HepG2 (cell line): Measurements from ENCODE around the gene ADAMTS14. TPM values are rescaled to one million over a fixed set of nuclear protein-coding genes. Genes with fewer than 3 reads are reported as not detected.
"Not testable (repeated sequence)": the region's sequence is repeated elsewhere in the genome, so short reads cannot be mapped to it uniquely, and the experiment has no call there.

Experiments used
- ATAC-seq: fragments of 200-7000 bp; cut with Tn5 transposase; 3 replicates; pipeline ENCODE4 v1.9.1; 2020; ENCODE audit warnings: mild to moderate bottlenecking, moderate library complexity
- BruUV-seq: library from RNA; stranded (reverse); fragments of 400-500 nt; replicated peaks from 2 replicates; lab custom pipeline; 2021; lab: Mats Ljungman, UMichigan
- CTCF ChIA-PET: fragments of 300-600 bp; formaldehyde crosslinking; extraction: SDS; loops from one replicate; lab custom pipeline; 2021; ENCODE audit warnings: low total read pairs, inconsistent platforms, low intra/inter-chr PET ratio; lab: Yijun Ruan, JAX
- POLR2A ChIA-PET: fragments of 350-600 bp; sonication (Branson Sonifier 250); formaldehyde crosslinking; loops from one replicate; lab custom pipeline; 2020; ENCODE audit warnings: antibody characterized with exemption, inconsistent platforms; lab: Yijun Ruan, JAX
- DNase-seq: peaks from one replicate; pipeline ENCODE4 v3.0.0-alpha.2; 2015; ENCODE audit warnings: low spot score
- FAIRE-seq: peaks from 3 replicates; lab custom pipeline; 2011; peaks lifted over from hg19 to GRCh38; lab: Jason Lieb, UNC
- H2AFZ ChIP-seq: one replicate; pipeline ENCODE4 v1.6.1; 2011; ENCODE audit warnings: low read length, inconsistent platforms
- H3K27ac ChIP-seq: fragments of 300-600 bp; 3 replicates; pipeline ENCODE4 v1.8.0; 2011; ENCODE audit warnings: mixed run types, mild to moderate bottlenecking, mixed read lengths, low read length, inconsistent platforms; ENCODE audit not compliant: insufficient read depth; ENCODE audit errors: extremely low read length
- H3K27me3 ChIP-seq, 2 experiments: fragments of 200-600 bp in 1 of 2; 2 replicates in 1 of 2; 3 replicates in 1 of 2; pipeline versions ENCODE4 v1.6.0 to v1.8.0; 2011; ENCODE audit warnings: low read length in 2 of 2, mild to moderate bottlenecking in 2 of 2, moderate library complexity in 2 of 2, inconsistent platforms in 1 of 2; ENCODE audit not compliant: insufficient read depth in 2 of 2, control insufficient read depth in 1 of 2
- H3K36me3 ChIP-seq, 2 experiments: fragments of 200-600 bp in 1 of 2; replicated peaks in 1 of 2; 2 replicates in 1 of 2; 3 replicates in 1 of 2; pipeline versions ENCODE4 v1.5.1 to v1.8.0; 2011; ENCODE audit warnings: low read length in 2 of 2, inconsistent platforms in 1 of 2; ENCODE audit not compliant: insufficient read depth in 2 of 2, control insufficient read depth in 1 of 2
- H3K4me1 ChIP-seq: 2 replicates; pipeline ENCODE4 v1.5.1; 2012; ENCODE audit warnings: low read length, inconsistent platforms; ENCODE audit not compliant: insufficient read depth
- H3K4me2 ChIP-seq: 2 replicates; pipeline ENCODE4 v1.6.0; 2011; ENCODE audit warnings: low read depth, low read length, inconsistent platforms
- H3K4me3 ChIP-seq, 3 experiments: fragments of 200-600 bp in 1 of 3; sonication (generic), shearing (Covaris generic) in 1 of 3; replicated peaks in 1 of 3; 2 replicates each; pipeline ENCODE4 v1.5.1; 2011 to 2016; ENCODE audit warnings: low read length in 3 of 3, inconsistent platforms in 2 of 3, low read depth in 2 of 3, mild to moderate bottlenecking in 2 of 3, control low read depth in 1 of 3, mixed read lengths in 1 of 3; ENCODE audit not compliant: insufficient read depth in 1 of 3
- H3K79me2 ChIP-seq: one replicate; pipeline ENCODE4 v1.6.1; 2011; ENCODE audit warnings: low read length, inconsistent platforms; ENCODE audit not compliant: insufficient read depth
- H3K9ac ChIP-seq: 2 replicates; pipeline ENCODE4 v1.6.0; 2011; ENCODE audit warnings: mild to moderate bottlenecking, low read depth, low read length, inconsistent platforms; ENCODE audit not compliant: insufficient read depth
- H3K9me3 ChIP-seq: 2 replicates; pipeline ENCODE4 v1.5.1; 2012; ENCODE audit warnings: mild to moderate bottlenecking, low read length
- H4K20me1 ChIP-seq: 2 replicates; pipeline ENCODE4 v1.6.0; 2011; ENCODE audit warnings: inconsistent platforms, mild to moderate bottlenecking, low read length, moderate library complexity; ENCODE audit not compliant: insufficient read depth
- WGBS: methylation state at CpG from one replicate; pipeline ENCODE4 v1.1.6; 2017; ENCODE audit warnings: low lambda C conversion rate; 5-methylcytosine and 5-hydroxymethylcytosine counted together
- in situ Hi-C: cut with HindIII; loops from 2 replicates; pipeline ENCODE4 v1.10.0; 2017; ENCODE audit warnings: low pct_unique_long_range_greater_than_20kb; ENCODE audit not compliant: extremely low pct_ligation_motif_present
- intact Hi-C: fragments of 100-400 bp; cut with micrococcal nuclease; formaldehyde crosslinking; loops from one replicate; pipeline ENCODE4 v1.10.0; 2022; ENCODE audit not compliant: unreplicated experiment
- polyA plus RNA-seq, 8 experiments: library from polyadenylated mRNA; depleted of rRNA in 3 of 8; stranded (reverse) in 7 of 8; unstranded in 1 of 8; fragments of >200 nt; fragmentation: Illumina TruSeq in 4 of 8; extraction: Trizol in 4 of 8; gene quantifications; 2 replicates each; pipeline versions ENCODE4 v1.2.1 to v1.2.3, GENCODE V29; 2011 to 2016; ENCODE audit warnings: low read depth in 4 of 8, missing spikeins in 1 of 8, mixed read lengths in 1 of 8; ENCODE audit not compliant: insufficient read depth in 1 of 8
- total RNA-seq, 5 experiments: library from RNA; depleted of rRNA; stranded (reverse); fragments of >200 nt; fragmentation: Illumina TruSeq; extraction: Trizol; gene quantifications; 2 replicates each; pipeline ENCODE4 v1.2.3, GENCODE V29; 2016; ENCODE audit warnings: low read depth in 1 of 5
- TF ChIP-seq, protein P1 (sequence below): sonication (generic); formaldehyde crosslinking; IDR thresholded peaks from 2 replicates; pipeline ENCODE4 v1.8.1; 2023; ENCODE audit warnings: mild to moderate bottlenecking, missing genetic modification reagents, borderline replicate concordance
- TF ChIP-seq, protein P2 (sequence below): sonication (generic); formaldehyde crosslinking; IDR thresholded peaks from 2 replicates; pipeline ENCODE4; 2020; ENCODE audit warnings: missing genetic modification reagents, mild to moderate bottlenecking, borderline replicate concordance

Gene ADAMTS14
- total and polyA plus RNA-seq, 2 of the 13 experiments (the other 11 are each of a cell fraction or from before 2014, with no cell fraction given), result 0.04 to 0.07 TPM

DNA sequence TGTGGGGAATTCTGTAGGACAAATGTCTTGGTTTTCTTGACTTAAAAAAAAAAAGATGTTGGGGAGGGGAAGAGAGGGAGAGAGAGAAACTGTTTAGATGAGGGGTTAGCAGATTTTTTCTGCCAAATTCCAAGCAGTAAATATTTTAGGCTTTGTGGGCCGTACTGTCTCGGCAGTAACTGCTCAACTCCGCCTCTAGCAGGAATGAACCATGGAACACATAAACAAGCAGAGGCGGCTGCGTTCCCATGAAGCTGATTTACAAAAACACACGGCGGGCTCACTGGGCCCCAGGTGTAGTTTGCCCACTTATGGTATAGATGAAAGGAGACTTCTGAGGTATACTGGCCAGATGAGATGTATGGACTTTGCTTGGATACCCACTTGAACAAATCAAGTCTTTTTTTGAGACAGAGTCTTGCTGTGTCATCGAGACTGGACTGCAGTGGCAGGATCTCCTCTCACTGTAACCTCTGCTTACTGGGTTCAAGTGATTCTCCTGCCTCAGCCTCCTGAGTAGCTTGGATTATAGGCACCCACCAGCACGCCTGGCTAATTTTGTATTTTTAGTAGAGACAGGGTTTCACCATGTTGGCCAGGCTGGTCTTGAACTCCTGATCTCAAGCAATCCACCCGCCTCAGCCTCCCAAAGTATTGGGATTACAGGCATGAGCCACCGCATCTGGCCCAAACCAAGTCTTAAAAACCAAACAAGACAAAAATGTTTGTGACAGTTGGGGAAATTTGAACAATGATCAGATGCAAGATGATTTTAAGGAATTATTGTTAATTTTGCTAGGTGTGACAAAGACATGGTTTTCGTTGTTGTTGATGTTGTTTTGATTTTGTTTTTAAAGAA lies 9.7 kb upstream of the ADAMTS14 start (continued):
- TF ChIP-seq, protein P1, sequence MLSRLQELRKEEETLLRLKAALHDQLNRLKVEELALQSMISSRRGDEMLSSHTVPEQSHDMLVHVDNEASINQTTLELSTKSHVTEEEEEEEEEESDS (CRISPR knock-in tag), result no peak
- TF ChIP-seq, protein P2, sequence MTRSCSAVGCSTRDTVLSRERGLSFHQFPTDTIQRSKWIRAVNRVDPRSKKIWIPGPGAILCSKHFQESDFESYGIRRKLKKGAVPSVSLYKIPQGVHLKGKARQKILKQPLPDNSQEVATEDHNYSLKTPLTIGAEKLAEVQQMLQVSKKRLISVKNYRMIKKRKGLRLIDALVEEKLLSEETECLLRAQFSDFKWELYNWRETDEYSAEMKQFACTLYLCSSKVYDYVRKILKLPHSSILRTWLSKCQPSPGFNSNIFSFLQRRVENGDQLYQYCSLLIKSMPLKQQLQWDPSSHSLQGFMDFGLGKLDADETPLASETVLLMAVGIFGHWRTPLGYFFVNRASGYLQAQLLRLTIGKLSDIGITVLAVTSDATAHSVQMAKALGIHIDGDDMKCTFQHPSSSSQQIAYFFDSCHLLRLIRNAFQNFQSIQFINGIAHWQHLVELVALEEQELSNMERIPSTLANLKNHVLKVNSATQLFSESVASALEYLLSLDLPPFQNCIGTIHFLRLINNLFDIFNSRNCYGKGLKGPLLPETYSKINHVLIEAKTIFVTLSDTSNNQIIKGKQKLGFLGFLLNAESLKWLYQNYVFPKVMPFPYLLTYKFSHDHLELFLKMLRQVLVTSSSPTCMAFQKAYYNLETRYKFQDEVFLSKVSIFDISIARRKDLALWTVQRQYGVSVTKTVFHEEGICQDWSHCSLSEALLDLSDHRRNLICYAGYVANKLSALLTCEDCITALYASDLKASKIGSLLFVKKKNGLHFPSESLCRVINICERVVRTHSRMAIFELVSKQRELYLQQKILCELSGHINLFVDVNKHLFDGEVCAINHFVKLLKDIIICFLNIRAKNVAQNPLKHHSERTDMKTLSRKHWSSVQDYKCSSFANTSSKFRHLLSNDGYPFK (CRISPR knock-in tag), result no peak

DNA sequence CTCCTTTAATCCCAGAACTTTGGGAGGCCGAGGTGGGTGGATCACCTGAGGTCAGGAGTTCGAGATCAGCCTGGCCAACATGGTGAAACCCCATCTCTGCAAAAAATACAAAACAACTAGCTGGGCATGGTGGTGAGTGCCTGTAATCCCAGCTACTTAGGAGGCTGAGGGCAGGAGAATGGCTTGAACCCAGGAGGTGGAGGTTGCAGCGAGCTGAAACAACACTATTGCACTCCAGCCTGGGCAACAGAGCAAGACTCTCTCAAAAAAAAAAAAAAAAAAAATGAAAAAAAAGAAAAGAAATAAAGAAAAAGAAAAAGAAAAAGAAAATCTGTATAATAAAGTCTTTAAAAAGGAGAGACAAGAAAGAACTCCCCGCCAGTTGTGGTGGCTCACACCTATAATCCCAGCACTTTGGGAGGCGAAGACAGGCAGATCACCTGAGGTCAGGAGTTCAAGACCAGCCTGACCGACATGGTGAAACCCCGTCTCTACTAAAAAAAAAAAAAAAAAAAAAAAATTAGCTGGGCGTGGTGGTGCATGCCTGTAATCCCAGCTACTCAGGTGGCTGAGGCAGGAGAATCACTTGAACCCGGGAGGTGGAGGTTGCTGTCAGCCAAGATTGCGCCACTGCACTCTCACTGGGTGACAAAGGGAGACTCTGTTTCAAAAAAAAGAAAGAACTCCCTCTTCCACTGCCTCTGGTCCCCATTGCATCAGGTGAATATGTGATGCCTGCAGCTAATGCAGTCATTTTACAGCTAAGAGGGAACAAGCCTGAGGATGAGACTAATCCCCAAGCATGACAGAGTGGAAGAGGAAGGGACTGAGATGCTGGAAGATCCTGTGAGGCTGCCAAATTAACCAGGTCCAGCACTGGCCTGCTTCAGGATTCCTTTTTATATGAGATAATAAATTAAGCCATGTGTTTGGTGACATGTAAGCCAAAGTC lies 8.6 kb upstream of the ADAMTS14 start:
- in situ Hi-C loops, H3K27ac ChIP-seq, ATAC-seq, CTCF ChIA-PET, DNase-seq, H2AFZ ChIP-seq, BruUV-seq, intact Hi-C loops, FAIRE-seq, H3K79me2 ChIP-seq, H3K4me3 ChIP-seq, POLR2A ChIA-PET, H3K36me3 ChIP-seq, H3K4me1 ChIP-seq, H3K9me3 ChIP-seq, H3K4me2 ChIP-seq, H3K9ac ChIP-seq, H4K20me1 ChIP-seq: not testable (repeated sequence)
- peaks cover 1 to 15% of the 10 kb centered on the region in 2 experiments; a peak in 3 of 5 replicates for H3K27me3 ChIP-seq
- WGBS, result 22% methylated on average over 10 of the region's 10 CpGs
